A673 (cell line): ENCODE measurements around the gene PRTFDC1.

ENCODE experiments used
- EZH2 ChIP-seq: fragments of 200-600 bp; sonication (generic); IDR thresholded peaks from 2 replicates; pipeline ENCODE4 v1.6.1; 2017; ENCODE audit warnings: borderline replicate concordance, low read depth, mild to moderate bottlenecking, mixed read lengths, antibody characterized with exemption, low read length; ENCODE audit not compliant: poor library complexity, severe bottlenecking
- TF ChIP-seq, protein P1 (sequence below): fragments of 300-800, 200-600 bp; sonication (generic); conservative IDR thresholded peaks from 2 replicates; pipeline ENCODE4 v1.5.1; 2017; ENCODE audit warnings: low read depth, mild to moderate bottlenecking, antibody characterized with exemption, low read length, moderate library complexity, mixed read lengths

- TF ChIP-seq, protein P1, sequence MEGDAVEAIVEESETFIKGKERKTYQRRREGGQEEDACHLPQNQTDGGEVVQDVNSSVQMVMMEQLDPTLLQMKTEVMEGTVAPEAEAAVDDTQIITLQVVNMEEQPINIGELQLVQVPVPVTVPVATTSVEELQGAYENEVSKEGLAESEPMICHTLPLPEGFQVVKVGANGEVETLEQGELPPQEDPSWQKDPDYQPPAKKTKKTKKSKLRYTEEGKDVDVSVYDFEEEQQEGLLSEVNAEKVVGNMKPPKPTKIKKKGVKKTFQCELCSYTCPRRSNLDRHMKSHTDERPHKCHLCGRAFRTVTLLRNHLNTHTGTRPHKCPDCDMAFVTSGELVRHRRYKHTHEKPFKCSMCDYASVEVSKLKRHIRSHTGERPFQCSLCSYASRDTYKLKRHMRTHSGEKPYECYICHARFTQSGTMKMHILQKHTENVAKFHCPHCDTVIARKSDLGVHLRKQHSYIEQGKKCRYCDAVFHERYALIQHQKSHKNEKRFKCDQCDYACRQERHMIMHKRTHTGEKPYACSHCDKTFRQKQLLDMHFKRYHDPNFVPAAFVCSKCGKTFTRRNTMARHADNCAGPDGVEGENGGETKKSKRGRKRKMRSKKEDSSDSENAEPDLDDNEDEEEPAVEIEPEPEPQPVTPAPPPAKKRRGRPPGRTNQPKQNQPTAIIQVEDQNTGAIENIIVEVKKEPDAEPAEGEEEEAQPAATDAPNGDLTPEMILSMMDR = no peak
- no peak for TF ChIP-seq EZH2
Observed at GRCh38 chr10:24824124-24824523, 128.3 kb downstream of the PRTFDC1 start.
